A673 (cell line): ENCODE results near the gene CENPT.

Experiments used
- CTCF ChIP-seq: fragments of 300-800, 200-600 bp; sonication (generic); conservative IDR thresholded peaks from 2 replicates; pipeline ENCODE4 v1.5.1; 2017; ENCODE audit warnings: low read depth, mild to moderate bottlenecking, antibody characterized with exemption, low read length, moderate library complexity, mixed read lengths
- EZH2 ChIP-seq: fragments of 200-600 bp; sonication (generic); IDR thresholded peaks from 2 replicates; pipeline ENCODE4 v1.6.1; 2017; ENCODE audit warnings: borderline replicate concordance, low read depth, mild to moderate bottlenecking, mixed read lengths, antibody characterized with exemption, low read length; ENCODE audit not compliant: poor library complexity, severe bottlenecking

- no peak for TF ChIP-seq CTCF
- TF ChIP-seq EZH2, result no peak
Measured at GRCh38 chr16:67857547-67858233, 10.2 kb upstream of the CENPT start.
